Measurements from ENCODE around the gene GPRIN2.
"Not testable (repeated sequence)": the region's sequence is repeated elsewhere in the genome, so short reads cannot be mapped to it uniquely, and the experiment has no call there.

GRCh38 chr10:46597616-46598246 lies 41.3 kb upstream of the GPRIN2 start:
- TF ChIP-seq CTCF (IDR thresholded peaks at IDR 0.05; ENCODE audit: insufficient read depth, low read length, poor library complexity, severe bottlenecking); EZH2phosphoT487 (conservative IDR thresholded peaks at IDR 0.05; ENCODE audit: low read length): not testable (repeated sequence)

Measured in SU-DHL-6 (cell line).